ENCODE data around the gene ADPRHL1.

GRCh38 chr13:113425941-113426590, 27.2 kb downstream of the ADPRHL1 start:
- TF ChIP-seq CTCF (conservative IDR thresholded peaks at IDR 0.05 in 1 of 2, IDR thresholded peaks at IDR 0.05 in 1 of 2; ENCODE audit: low read depth in 1 of 2, low read length in 2 of 2) (no peak), EZH2 (IDR thresholded peaks at IDR 0.05; ENCODE audit: low read length, missing control alignments) (no peak)

All from fibroblast of lung (primary cell).